ENCODE measurements around the gene HDAC7.

The HDAC7 gene

GRCh38 chr12:47785036-47785886 is 34.4 kb downstream of the HDAC7 start:
- Histone ChIP-seq H3K27me3 (ENCODE audit: control insufficient read depth, insufficient read depth, low read length) (no peaks in the 10 kb centered on the region), H3K27ac (ENCODE audit: low read length) (no peak overlapping the region), H3K9me3 (ENCODE audit: control insufficient read depth, insufficient read depth, low read length) (no peaks in the 10 kb centered on the region), H3K4me1 (ENCODE audit: control insufficient read depth, insufficient read depth, low read length) (no peaks in the 10 kb centered on the region), H3K4me3 (ENCODE audit: low read length) (no peak overlapping the region; the same call in 1 of the 2 replicates), H3K36me3 (ENCODE audit: control insufficient read depth, insufficient read depth, low read length) (peaks cover 54% of the 10 kb centered on the region)
- WGBS (ENCODE audit: insufficient coverage, insufficient read length): no CpG with 5 or more reads among the region's 15 CpGs
- DNase-seq (ENCODE audit: low read depth, low spot score): no peak

- no peak overlapping the region for H3K27ac ChIP-seq (ENCODE audit: low read length)
- H3K4me3 ChIP-seq (ENCODE audit: low read length): no peak overlapping the region
- H3K4me1 ChIP-seq (ENCODE audit: control insufficient read depth, insufficient read depth, low read length): no peaks in the 10 kb centered on the region
- peaks cover 45% of the 10 kb centered on the region for H3K36me3 ChIP-seq (ENCODE audit: control insufficient read depth, insufficient read depth, low read length)
- DNase-seq (ENCODE audit: low read depth, low spot score): no peak
- no peaks in the 10 kb centered on the region for H3K9me3 ChIP-seq (ENCODE audit: control insufficient read depth, insufficient read depth, low read length)
- WGBS (ENCODE audit: insufficient coverage, insufficient read length): no CpG with 5 or more reads among the region's 20 CpGs
- H3K27me3 ChIP-seq (ENCODE audit: control insufficient read depth, insufficient read depth, low read length): no peaks in the 10 kb centered on the region
Measured at GRCh38 chr12:47783821-47784819, 35.6 kb downstream of the HDAC7 start.

GRCh38 chr12:47783024-47783755 is 36.5 kb downstream of the HDAC7 start:
- H3K9me3 ChIP-seq (ENCODE audit: control insufficient read depth, insufficient read depth, low read length): no peaks in the 10 kb centered on the region
- no peak overlapping the region for H3K27ac ChIP-seq (ENCODE audit: low read length)
- no peak for DNase-seq (ENCODE audit: low read depth, low spot score)
- H3K27me3 ChIP-seq (ENCODE audit: control insufficient read depth, insufficient read depth, low read length): no peaks in the 10 kb centered on the region
- peaks cover 5% of the 10 kb centered on the region for H3K4me1 ChIP-seq (ENCODE audit: control insufficient read depth, insufficient read depth, low read length)
- no CpG with 5 or more reads among the region's 17 CpGs for WGBS (ENCODE audit: insufficient coverage, insufficient read length)
- H3K36me3 ChIP-seq (ENCODE audit: control insufficient read depth, insufficient read depth, low read length): peaks cover 41% of the 10 kb centered on the region
- H3K4me3 ChIP-seq (ENCODE audit: low read length): no peak overlapping the region

DNA sequence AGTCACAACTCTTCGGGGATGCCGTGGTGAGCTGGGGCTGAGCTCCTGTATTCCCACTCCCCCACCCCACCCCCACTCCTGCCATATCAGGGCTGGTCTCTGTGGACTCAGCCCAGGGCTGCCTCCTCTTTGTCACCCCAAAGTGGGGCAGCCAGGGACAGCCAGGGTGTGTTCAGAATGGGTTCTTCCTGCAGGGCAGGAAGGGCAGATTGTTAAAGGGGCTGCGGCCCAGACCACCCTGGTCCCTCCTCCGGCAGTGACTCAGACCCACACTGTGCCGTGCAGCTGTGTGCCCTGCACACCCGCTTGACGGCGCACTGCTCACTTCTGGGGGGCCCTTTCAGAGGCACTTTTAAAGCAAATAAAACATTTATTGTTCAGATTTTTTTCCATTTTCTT is 37.3 kb downstream of the HDAC7 start:
- Histone ChIP-seq H3K9me3 (ENCODE audit: control insufficient read depth, insufficient read depth, low read length) (no peaks in the 10 kb centered on the region), H3K27me3 (ENCODE audit: control insufficient read depth, insufficient read depth, low read length) (no peaks in the 10 kb centered on the region), H3K36me3 (ENCODE audit: control insufficient read depth, insufficient read depth, low read length) (peaks cover 34% of the 10 kb centered on the region), H3K4me1 (ENCODE audit: control insufficient read depth, insufficient read depth, low read length) (peaks cover 7% of the 10 kb centered on the region), H3K27ac (ENCODE audit: low read length) (no peak overlapping the region), H3K4me3 (ENCODE audit: low read length) (no peak overlapping the region)
- no CpG with 5 or more reads among the region's 8 CpGs for WGBS (ENCODE audit: insufficient coverage, insufficient read length)
- DNase-seq (ENCODE audit: low read depth, low spot score): no peak

DNA sequence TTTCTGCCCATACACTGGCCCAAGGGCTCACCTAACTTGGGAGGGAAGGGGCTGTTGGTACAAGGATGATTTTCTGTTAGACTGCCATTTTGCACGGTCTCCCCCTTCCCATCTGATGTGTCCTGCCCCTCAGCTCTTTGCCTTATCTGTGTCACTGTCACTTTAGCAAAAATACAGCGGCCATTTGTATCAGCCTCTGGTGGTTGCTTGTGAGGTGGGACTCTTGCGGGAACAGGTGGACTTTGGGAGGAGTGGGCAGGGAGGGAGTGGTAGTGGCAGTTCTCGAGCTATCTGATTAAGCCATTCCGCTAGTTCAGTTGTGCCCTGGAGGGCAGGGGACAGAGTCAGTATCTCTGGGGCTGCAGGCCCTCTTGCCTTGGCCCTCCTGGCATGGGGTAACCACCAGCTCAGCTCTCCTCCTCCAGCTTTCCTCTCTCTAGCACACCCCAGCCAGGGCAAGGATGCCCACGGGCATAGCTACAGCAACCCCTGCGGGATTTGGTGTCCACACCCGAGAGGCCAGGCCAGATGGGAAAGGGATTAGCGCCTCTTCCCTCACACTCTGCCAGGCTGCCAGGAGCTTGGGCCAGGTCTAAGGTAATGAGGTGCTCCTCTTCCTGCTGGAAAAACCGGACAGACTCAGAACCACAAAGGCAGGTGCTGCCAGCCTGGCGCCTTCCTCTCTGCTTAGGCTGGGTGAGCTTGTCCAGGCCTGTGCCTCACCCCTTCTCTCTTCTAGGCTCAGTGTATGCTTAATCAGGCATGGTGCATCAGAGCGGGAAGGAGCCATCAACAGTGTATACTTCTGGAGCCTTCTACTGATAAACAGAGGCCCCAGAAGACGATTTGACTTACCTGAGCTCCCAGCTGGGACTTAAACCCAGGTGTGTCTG is 38.0 kb downstream of the HDAC7 start:
- Histone ChIP-seq H3K9me3 (ENCODE audit: control insufficient read depth, insufficient read depth, low read length) (no peaks in the 10 kb centered on the region), H3K27ac (ENCODE audit: low read length) (no peak overlapping the region), H3K36me3 (ENCODE audit: control insufficient read depth, insufficient read depth, low read length) (peaks cover 29% of the 10 kb centered on the region), H3K4me1 (ENCODE audit: control insufficient read depth, insufficient read depth, low read length) (peaks cover 7% of the 10 kb centered on the region), H3K27me3 (ENCODE audit: control insufficient read depth, insufficient read depth, low read length) (no peaks in the 10 kb centered on the region), H3K4me3 (ENCODE audit: low read length) (no peak overlapping the region)
- no peak for DNase-seq (ENCODE audit: low read depth, low spot score)
- no CpG with 5 or more reads among the region's 13 CpGs for WGBS (ENCODE audit: insufficient coverage, insufficient read length)

DNA sequence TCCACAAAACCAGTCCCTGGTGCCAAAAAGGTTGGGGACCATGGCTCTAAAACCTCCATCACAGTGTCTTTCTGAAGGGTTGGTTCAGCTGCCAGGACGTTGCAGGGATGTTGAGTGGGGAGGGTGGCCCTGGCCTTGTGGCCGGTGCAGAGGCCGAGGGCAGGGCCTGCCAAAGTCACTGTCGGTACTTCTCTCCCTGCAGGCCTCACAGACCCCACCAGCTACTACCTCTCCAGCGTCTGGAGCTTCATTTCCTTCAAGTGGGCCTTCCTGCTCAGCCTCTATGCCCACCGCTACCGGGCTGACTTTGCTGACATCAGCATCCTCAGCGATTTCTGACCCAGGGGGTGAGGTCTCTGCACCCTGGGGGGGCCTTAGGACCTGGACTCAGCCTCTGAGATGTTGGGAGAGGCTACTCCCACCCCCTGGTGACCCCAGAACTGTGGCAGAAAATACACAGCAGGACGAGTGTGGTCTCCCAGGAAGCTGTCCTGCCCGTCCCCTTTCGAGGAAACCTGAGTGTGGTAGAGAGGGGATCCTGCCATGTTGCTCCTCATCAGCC is 39.7 kb downstream of the HDAC7 start:
- H3K36me3 ChIP-seq (ENCODE audit: control insufficient read depth, insufficient read depth, low read length): peaks cover 14% of the 10 kb centered on the region
- DNase-seq (ENCODE audit: low read depth, low spot score): no peak
- no peak overlapping the region for H3K27ac ChIP-seq (ENCODE audit: low read length)
- H3K4me1 ChIP-seq (ENCODE audit: control insufficient read depth, insufficient read depth, low read length): peaks cover 7% of the 10 kb centered on the region
- H3K9me3 ChIP-seq (ENCODE audit: control insufficient read depth, insufficient read depth, low read length): no peaks in the 10 kb centered on the region
- no CpG with 5 or more reads among the region's 11 CpGs for WGBS (ENCODE audit: insufficient coverage, insufficient read length)
- no peaks in the 10 kb centered on the region for H3K27me3 ChIP-seq (ENCODE audit: control insufficient read depth, insufficient read depth, low read length)
- no peak overlapping the region for H3K4me3 ChIP-seq (ENCODE audit: low read length)

DNA sequence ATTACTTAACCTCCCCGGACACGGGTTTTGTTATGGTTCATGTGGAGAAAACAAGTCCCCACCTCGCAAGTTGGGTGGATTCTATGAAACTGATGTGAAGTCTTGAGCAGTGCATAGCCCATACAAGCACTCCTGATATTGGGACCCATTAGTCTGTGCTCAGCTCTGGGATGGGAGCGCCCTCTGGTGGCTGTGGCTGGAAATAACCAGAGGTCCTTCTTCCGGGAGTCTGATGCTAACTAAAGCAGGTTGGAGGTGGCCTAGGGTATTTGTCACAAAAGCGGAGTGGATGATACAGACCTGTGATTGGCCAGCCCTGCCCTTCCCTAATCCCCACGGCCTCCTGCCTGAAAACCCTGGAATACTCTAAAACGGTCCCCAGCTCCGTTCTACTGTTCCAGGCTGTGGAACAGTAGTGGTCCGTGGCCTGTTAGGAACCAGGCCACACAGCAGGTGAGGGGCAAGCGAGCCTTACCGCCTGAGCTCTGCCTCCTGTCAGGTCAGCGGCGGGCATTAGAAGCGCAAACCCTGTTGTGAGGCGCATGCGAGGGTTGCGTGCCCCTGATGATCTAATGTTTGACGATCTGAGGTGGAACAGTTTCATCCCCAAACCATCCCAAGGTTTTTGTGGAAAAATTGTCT is 40.3 kb downstream of the HDAC7 start:
- Histone ChIP-seq H3K4me3 (ENCODE audit: low read length) (no peak overlapping the region), H3K27me3 (ENCODE audit: control insufficient read depth, insufficient read depth, low read length) (no peaks in the 10 kb centered on the region), H3K36me3 (ENCODE audit: control insufficient read depth, insufficient read depth, low read length) (peaks cover 10% of the 10 kb centered on the region; the same call in 1 of the 2 replicates), H3K27ac (ENCODE audit: low read length) (no peak overlapping the region), H3K4me1 (ENCODE audit: control insufficient read depth, insufficient read depth, low read length) (peaks cover 7% of the 10 kb centered on the region), H3K9me3 (ENCODE audit: control insufficient read depth, insufficient read depth, low read length) (no peaks in the 10 kb centered on the region)
- WGBS (ENCODE audit: insufficient coverage, insufficient read length): no CpG with 5 or more reads among the region's 19 CpGs
- peak; percentile 89 for DNase-seq (ENCODE audit: low read depth, low spot score)

- no CpG with 5 or more reads among the region's 14 CpGs for WGBS (ENCODE audit: insufficient coverage, insufficient read length)
- DNase-seq (ENCODE audit: low read depth, low spot score): no peak
- Histone ChIP-seq H3K4me1 (ENCODE audit: control insufficient read depth, insufficient read depth, low read length) (peaks cover 7% of the 10 kb centered on the region), H3K27me3 (ENCODE audit: control insufficient read depth, insufficient read depth, low read length) (no peaks in the 10 kb centered on the region), H3K36me3 (ENCODE audit: control insufficient read depth, insufficient read depth, low read length) (peaks cover 5% of the 10 kb centered on the region; the same call in 1 of the 2 replicates), H3K9me3 (ENCODE audit: control insufficient read depth, insufficient read depth, low read length) (no peaks in the 10 kb centered on the region), H3K4me3 (ENCODE audit: low read length) (no peak overlapping the region), H3K27ac (ENCODE audit: low read length) (no peak overlapping the region)
Measured at GRCh38 chr12:47778881-47779280, 40.8 kb downstream of the HDAC7 start.
